Smooth muscle cell (in vitro differentiated cells): ENCODE measurements around the gene MUSK. TPM values are rescaled to one million over a fixed set of nuclear protein-coding genes. Genes with fewer than 3 reads are reported as not detected.

Experiments
- DNase-seq: peaks from one replicate; lab custom pipeline; 2025; ENCODE audit not compliant: unreplicated experiment; lab: John Stamatoyannopoulos, UW
- H2AFZ ChIP-seq: fragments of 200-600 bp; sonication (generic); 2 replicates; pipeline ENCODE4 v1.6.0; 2016; ENCODE audit warnings: antibody characterized with exemption, low read depth, mild to moderate bottlenecking
- H3F3A ChIP-seq: fragments of 200-600 bp; sonication (generic); 2 replicates; pipeline ENCODE4 v1.6.0; 2017; ENCODE audit warnings: antibody characterized with exemption, low read depth
- H3K27ac ChIP-seq: fragments of 200-600 bp; sonication (generic); 2 replicates; pipeline ENCODE4 v1.5.1; 2016; ENCODE audit warnings: low read depth, mild to moderate bottlenecking
- H3K27me3 ChIP-seq: fragments of 200-600 bp; sonication (generic); 2 replicates; pipeline ENCODE4 v1.6.1; 2016; ENCODE audit warnings: low read depth, mild to moderate bottlenecking
- H3K36me3 ChIP-seq: fragments of 200-600 bp; sonication (generic); 2 replicates; pipeline ENCODE4 v1.5.1; 2016; ENCODE audit warnings: low read depth
- H3K4me1 ChIP-seq: fragments of 200-600 bp; sonication (generic); 2 replicates; pipeline ENCODE4 v1.5.1; 2016; ENCODE audit warnings: low read depth
- H3K4me2 ChIP-seq: fragments of 200-600 bp; sonication (generic); 2 replicates; pipeline ENCODE4 v1.6.0; 2016; ENCODE audit warnings: mild to moderate bottlenecking
- H3K4me3 ChIP-seq: fragments of 200-600 bp; sonication (generic); 2 replicates; pipeline ENCODE4 v1.5.1; 2016; ENCODE audit warnings: mild to moderate bottlenecking
- H3K79me2 ChIP-seq: fragments of 200-600 bp; sonication (generic); 2 replicates; pipeline ENCODE4 v1.6.0; 2016; ENCODE audit warnings: low read depth, mild to moderate bottlenecking
- H3K9ac ChIP-seq: fragments of 200-600 bp; sonication (generic); 2 replicates; pipeline ENCODE4 v1.6.0; 2016; ENCODE audit warnings: low read depth
- H3K9me3 ChIP-seq: fragments of 200-600 bp; sonication (generic); replicated peaks from 2 replicates; pipeline ENCODE4 v1.5.1; 2016; ENCODE audit warnings: low read depth
- H4K20me1 ChIP-seq: fragments of 200-600 bp; sonication (generic); 2 replicates; pipeline ENCODE4 v1.6.0; 2016; ENCODE audit warnings: low read depth
- CTCF ChIP-seq: fragments of 200-600 bp; sonication (generic); IDR thresholded peaks from 2 replicates; pipeline ENCODE4 v1.5.1; 2017; ENCODE audit warnings: borderline replicate concordance, mild to moderate bottlenecking, antibody characterized with exemption; ENCODE audit not compliant: insufficient read depth, poor library complexity, severe bottlenecking
- WGBS: methylation state at CpG from one replicate; pipeline ENCODE4 v1.1.7; 2016; ENCODE audit warnings: low lambda C conversion rate; 5-methylcytosine and 5-hydroxymethylcytosine counted together
- polyA plus RNA-seq: library from polyadenylated mRNA; unstranded; fragments of >200 nt; fragmentation: Nextera tagmentation; extraction: Ambion mirVana; gene quantifications from 2 replicates; pipeline ENCODE4 v1.2.1, GENCODE V29; 2016
- total RNA-seq: library from RNA; depleted of rRNA; stranded (reverse); fragments of >200 nt; gene quantifications from 2 replicates; pipeline ENCODE4 v1.2.3, GENCODE V29; 2014

The MUSK gene
- total and polyA plus RNA-seq, 2 experiments from 2014 or later: not detected

- Histone ChIP-seq H3K9me3 (no peaks in the 10 kb centered on the region), H3K36me3 (no peaks in the 10 kb centered on the region), H3K27ac (no peak overlapping the region), H3K4me3 (no peak overlapping the region), H3K9ac (no peak overlapping the region), H3K4me1 (no peaks in the 10 kb centered on the region), H4K20me1 (no peaks in the 10 kb centered on the region), H3K4me2 (peak overlapping the region; percentile 15), H3F3A (no peaks in the 10 kb centered on the region), H2AFZ (no peak overlapping the region), H3K27me3 (no peaks in the 10 kb centered on the region), H3K79me2 (no peaks in the 10 kb centered on the region)
- 24% methylated on average over 3 of the region's 3 CpGs for WGBS
- no peak for TF ChIP-seq CTCF
- DNase-seq: no peak
These were observed 45.7 kb downstream of the MUSK start for GRCh38 chr9:110714314-110714713.

DNA sequence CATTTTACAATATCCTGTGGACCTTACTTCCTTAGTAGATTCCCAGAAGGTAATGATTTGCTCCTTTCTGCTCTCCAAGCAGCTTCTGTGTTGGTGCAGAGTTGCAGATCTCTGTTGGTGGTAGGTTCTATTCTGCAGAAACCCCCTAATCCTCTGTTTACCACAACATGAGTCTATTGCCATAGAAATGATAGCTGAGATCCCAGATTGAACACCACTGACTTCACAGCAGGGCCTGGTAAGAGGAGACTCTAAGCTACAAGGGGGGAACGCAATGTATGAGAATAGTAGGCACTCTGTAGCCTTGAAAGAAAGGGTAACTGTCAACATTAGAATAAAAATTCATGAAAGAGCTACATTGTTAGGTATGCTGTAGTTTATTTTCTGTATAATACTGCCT is 59.5 kb downstream of the MUSK start:
- no peak overlapping the region for H3K4me3 ChIP-seq
- TF ChIP-seq CTCF: no peak
- 68% methylated on average over 1 of the region's 1 CpG for WGBS
- no peak for DNase-seq
- no peaks in the 10 kb centered on the region for H4K20me1 ChIP-seq
- H3K4me1 ChIP-seq: peaks cover 7% of the 10 kb centered on the region
- H3K36me3 ChIP-seq: no peaks in the 10 kb centered on the region
- H2AFZ ChIP-seq: peak overlapping the region; percentile 21
- peak overlapping the region; percentile 45 for H3K9ac ChIP-seq
- H3K9me3 ChIP-seq: no peaks in the 10 kb centered on the region
- no peak overlapping the region for H3K27ac ChIP-seq
- H3K27me3 ChIP-seq: no peaks in the 10 kb centered on the region
- H3K4me2 ChIP-seq: no peak overlapping the region
- H3K79me2 ChIP-seq: no peaks in the 10 kb centered on the region
- H3F3A ChIP-seq: no peaks in the 10 kb centered on the region

DNA sequence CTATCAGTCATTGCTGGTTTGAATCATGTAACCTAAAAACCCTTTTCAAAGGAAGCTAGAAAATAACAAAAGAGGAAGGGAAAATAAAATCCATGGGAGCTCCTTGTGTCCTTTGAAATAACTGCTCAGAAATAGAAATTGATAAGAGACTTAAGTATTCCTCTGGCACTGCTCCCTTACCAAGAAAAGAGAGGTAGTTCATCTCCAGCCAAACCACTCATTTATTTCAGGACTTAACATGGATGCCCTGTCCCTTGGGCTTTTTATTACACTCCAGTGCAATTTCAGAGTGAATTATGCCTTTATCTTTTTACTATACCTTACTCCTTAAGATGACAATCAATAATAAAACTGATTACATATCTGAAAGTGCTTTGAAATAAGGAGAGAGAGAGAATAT is 61.0 kb downstream of the MUSK start:
- H3K4me1 ChIP-seq: peaks cover 7% of the 10 kb centered on the region
- H3K79me2 ChIP-seq: no peaks in the 10 kb centered on the region
- no peaks in the 10 kb centered on the region for H3K27me3 ChIP-seq
- no peak overlapping the region for H3K27ac ChIP-seq
- no peak for DNase-seq
- no peak overlapping the region for H2AFZ ChIP-seq
- no peak for TF ChIP-seq CTCF
- no peaks in the 10 kb centered on the region for H3F3A ChIP-seq
- no peak overlapping the region for H3K4me3 ChIP-seq
- H4K20me1 ChIP-seq: no peaks in the 10 kb centered on the region
- H3K9me3 ChIP-seq: no peaks in the 10 kb centered on the region
- no peaks in the 10 kb centered on the region for H3K36me3 ChIP-seq
- H3K4me2 ChIP-seq: no peak overlapping the region
- no peak overlapping the region for H3K9ac ChIP-seq

DNA sequence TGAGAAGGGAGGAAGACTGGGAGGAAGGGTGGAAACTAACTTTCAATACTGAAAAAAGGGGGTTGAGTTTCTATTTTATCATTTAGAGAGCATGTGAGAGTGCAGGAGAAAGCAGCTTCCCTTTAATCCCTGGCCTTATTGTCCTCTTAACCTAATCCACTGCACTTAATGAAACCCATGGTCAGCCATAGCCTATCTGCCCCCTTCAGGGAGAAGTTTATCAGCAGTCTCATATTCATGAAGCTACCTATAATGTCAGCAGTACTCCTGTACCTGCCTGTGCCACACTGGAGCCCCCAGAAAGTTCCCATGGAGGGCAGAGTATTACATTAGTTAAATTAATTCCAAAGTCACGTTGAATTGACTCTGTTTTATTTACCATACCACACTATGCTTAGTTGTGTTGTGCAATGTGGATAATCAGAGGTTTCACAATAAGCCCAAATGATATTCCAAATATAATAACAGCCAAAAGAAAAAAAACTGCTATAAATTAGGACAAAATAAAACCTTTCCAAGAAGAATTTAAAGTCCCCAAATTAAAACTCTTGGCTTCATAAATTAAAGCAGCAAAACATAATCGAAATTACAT is 62.9 kb downstream of the MUSK start:
- Histone ChIP-seq H3K9ac (no peak overlapping the region), H3K9me3 (no peaks in the 10 kb centered on the region), H3K27ac (no peak overlapping the region), H4K20me1 (no peaks in the 10 kb centered on the region), H3K27me3 (no peaks in the 10 kb centered on the region), H2AFZ (no peak overlapping the region), H3K4me2 (no peak overlapping the region), H3F3A (no peaks in the 10 kb centered on the region), H3K36me3 (no peaks in the 10 kb centered on the region), H3K79me2 (no peaks in the 10 kb centered on the region), H3K4me1 (peaks cover 7% of the 10 kb centered on the region), H3K4me3 (no peak overlapping the region)
- DNase-seq: no peak
- TF ChIP-seq CTCF: no peak
- WGBS: 86% methylated on average over 2 of the region's 2 CpGs
